ENCODE data around the gene NUSAP1.
"Not testable (repeated sequence)": the region's sequence is repeated elsewhere in the genome, so short reads cannot be mapped to it uniquely, and the experiment has no call there.

Gene NUSAP1

DNA sequence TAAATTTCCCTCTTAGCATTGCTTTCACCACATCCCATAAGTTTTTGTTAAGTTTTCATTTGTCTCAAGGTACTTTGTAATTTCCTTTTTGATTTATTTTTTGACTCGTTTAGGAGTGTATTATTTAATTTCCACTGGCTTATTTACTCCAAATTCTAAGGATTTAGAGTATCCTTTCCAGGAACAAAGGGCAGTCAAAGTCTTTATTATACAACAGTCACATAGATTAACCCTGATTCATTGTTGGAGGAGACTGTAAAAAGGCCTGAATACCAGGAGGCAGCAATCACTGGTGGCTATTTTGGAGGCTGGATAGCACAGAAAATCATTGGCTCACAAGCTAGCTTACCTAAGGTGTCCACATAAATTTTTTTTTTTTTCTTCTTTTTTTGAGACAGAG, 40.2 kb upstream of the NUSAP1 start:
- no peak for ATAC-seq
- TF ChIP-seq ISL1 (CRISPR knock-in tag; IDR thresholded peaks at IDR 0.05) (no peak), TCF4 (CRISPR knock-in tag; IDR thresholded peaks at IDR 0.05; ENCODE audit: borderline replicate concordance) (no peak), CSDC2 (CRISPR knock-in tag; IDR thresholded peaks at IDR 0.05) (no peak), OSR1 (CRISPR knock-in tag; IDR thresholded peaks at IDR 0.05) (no peak), ESRRG (CRISPR knock-in tag; IDR thresholded peaks at IDR 0.05) (no peak), BACH2 (CRISPR knock-in tag; IDR thresholded peaks at IDR 0.05; ENCODE audit: borderline replicate concordance) (no peak), ZNF70 (CRISPR knock-in tag; IDR thresholded peaks at IDR 0.05) (no peak), ZC3H10 (CRISPR knock-in tag; IDR thresholded peaks at IDR 0.05) (no peak), ARNTL (CRISPR knock-in tag; IDR thresholded peaks at IDR 0.05; ENCODE audit: borderline replicate concordance, low read depth) (no peak), TOX (CRISPR knock-in tag; IDR thresholded peaks at IDR 0.05; ENCODE audit: borderline replicate concordance) (no peak), ZNF8 (CRISPR knock-in tag; IDR thresholded peaks at IDR 0.05) (no peak), GLIS3 (CRISPR knock-in tag; IDR thresholded peaks at IDR 0.05) (no peak), ZFP3 (CRISPR knock-in tag; IDR thresholded peaks at IDR 0.05) (no peak)
- TF ChIP-seq, protein P1, sequence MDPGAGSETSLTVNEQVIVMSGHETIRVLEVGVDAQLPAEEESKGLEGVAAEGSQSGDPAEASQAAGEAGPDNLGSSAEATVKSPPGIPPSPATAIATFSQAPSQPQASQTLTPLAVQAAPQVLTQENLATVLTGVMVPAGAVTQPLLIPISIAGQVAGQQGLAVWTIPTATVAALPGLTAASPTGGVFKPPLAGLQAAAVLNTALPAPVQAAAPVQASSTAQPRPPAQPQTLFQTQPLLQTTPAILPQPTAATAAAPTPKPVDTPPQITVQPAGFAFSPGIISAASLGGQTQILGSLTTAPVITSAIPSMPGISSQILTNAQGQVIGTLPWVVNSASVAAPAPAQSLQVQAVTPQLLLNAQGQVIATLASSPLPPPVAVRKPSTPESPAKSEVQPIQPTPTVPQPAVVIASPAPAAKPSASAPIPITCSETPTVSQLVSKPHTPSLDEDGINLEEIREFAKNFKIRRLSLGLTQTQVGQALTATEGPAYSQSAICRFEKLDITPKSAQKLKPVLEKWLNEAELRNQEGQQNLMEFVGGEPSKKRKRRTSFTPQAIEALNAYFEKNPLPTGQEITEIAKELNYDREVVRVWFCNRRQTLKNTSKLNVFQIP (CRISPR knock-in tag; IDR thresholded peaks at IDR 0.05; ENCODE audit: borderline replicate concordance, low read depth) = no peak
- TF ChIP-seq, protein P2, sequence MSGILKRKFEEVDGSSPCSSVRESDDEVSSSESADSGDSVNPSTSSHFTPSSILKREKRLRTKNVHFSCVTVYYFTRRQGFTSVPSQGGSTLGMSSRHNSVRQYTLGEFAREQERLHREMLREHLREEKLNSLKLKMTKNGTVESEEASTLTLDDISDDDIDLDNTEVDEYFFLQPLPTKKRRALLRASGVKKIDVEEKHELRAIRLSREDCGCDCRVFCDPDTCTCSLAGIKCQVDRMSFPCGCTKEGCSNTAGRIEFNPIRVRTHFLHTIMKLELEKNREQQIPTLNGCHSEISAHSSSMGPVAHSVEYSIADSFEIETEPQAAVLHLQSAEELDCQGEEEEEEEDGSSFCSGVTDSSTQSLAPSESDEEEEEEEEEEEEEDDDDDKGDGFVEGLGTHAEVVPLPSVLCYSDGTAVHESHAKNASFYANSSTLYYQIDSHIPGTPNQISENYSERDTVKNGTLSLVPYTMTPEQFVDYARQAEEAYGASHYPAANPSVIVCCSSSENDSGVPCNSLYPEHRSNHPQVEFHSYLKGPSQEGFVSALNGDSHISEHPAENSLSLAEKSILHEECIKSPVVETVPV (CRISPR knock-in tag; IDR thresholded peaks at IDR 0.05) = no peak
- TF ChIP-seq, protein P3, sequence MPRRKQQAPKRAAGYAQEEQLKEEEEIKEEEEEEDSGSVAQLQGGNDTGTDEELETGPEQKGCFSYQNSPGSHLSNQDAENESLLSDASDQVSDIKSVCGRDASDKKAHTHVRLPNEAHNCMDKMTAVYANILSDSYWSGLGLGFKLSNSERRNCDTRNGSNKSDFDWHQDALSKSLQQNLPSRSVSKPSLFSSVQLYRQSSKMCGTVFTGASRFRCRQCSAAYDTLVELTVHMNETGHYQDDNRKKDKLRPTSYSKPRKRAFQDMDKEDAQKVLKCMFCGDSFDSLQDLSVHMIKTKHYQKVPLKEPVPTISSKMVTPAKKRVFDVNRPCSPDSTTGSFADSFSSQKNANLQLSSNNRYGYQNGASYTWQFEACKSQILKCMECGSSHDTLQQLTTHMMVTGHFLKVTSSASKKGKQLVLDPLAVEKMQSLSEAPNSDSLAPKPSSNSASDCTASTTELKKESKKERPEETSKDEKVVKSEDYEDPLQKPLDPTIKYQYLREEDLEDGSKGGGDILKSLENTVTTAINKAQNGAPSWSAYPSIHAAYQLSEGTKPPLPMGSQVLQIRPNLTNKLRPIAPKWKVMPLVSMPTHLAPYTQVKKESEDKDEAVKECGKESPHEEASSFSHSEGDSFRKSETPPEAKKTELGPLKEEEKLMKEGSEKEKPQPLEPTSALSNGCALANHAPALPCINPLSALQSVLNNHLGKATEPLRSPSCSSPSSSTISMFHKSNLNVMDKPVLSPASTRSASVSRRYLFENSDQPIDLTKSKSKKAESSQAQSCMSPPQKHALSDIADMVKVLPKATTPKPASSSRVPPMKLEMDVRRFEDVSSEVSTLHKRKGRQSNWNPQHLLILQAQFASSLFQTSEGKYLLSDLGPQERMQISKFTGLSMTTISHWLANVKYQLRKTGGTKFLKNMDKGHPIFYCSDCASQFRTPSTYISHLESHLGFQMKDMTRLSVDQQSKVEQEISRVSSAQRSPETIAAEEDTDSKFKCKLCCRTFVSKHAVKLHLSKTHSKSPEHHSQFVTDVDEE (CRISPR knock-in tag; IDR thresholded peaks at IDR 0.05) = no peak

DNA sequence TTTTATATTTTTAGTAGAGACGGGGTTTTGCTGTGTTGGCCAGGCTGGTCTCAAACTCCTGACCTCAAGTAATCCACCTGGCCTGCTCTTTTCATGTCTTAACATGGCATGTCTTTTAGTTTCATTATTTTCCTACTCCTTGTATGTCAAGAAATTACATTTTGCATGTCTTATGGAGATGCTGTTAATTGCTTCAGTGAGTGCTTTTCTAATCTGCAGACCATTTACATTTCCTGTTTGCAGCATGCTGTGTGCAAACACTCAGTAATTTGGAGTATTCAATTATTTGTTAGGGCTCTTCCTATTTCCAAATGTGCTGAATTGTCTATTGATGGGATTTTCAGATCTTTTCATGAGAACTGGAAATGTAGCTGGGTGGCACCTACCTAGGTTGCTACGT, 31.5 kb upstream of the NUSAP1 start:
- not testable (repeated sequence) for ATAC-seq

DNA sequence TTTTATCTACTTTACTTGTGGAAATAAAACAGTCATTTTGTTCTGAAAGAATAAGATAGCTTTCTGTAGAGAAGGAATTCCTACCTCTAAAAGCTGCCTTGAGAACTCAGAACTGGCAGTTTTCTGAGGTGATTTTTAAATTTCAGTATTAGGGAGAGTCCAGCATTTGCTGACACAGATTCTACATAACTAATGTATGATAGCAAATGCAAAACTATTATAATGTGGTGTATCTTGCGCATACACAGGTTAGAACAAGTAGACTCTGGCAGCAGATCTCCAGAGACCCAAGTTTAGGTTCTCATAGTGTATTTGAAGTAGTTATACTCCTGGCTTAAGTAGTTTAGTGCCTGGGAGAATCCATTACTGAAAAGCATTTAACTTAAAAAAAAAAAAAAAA, 31.1 kb upstream of the NUSAP1 start:
- no peak for ATAC-seq
- no peak for TF ChIP-seq ZC3H10 (CRISPR knock-in tag; IDR thresholded peaks at IDR 0.05)
- TF ChIP-seq ISL1 (CRISPR knock-in tag; IDR thresholded peaks at IDR 0.05) = no peak
- TF ChIP-seq, protein P4, sequence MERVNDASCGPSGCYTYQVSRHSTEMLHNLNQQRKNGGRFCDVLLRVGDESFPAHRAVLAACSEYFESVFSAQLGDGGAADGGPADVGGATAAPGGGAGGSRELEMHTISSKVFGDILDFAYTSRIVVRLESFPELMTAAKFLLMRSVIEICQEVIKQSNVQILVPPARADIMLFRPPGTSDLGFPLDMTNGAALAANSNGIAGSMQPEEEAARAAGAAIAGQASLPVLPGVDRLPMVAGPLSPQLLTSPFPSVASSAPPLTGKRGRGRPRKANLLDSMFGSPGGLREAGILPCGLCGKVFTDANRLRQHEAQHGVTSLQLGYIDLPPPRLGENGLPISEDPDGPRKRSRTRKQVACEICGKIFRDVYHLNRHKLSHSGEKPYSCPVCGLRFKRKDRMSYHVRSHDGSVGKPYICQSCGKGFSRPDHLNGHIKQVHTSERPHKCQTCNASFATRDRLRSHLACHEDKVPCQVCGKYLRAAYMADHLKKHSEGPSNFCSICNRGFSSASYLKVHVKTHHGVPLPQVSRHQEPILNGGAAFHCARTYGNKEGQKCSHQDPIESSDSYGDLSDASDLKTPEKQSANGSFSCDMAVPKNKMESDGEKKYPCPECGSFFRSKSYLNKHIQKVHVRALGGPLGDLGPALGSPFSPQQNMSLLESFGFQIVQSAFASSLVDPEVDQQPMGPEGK (CRISPR knock-in tag; IDR thresholded peaks at IDR 0.05; ENCODE audit: borderline replicate concordance) = no peak
- TF ChIP-seq OSR1 (CRISPR knock-in tag; IDR thresholded peaks at IDR 0.05) = no peak
- TF ChIP-seq, protein P5, sequence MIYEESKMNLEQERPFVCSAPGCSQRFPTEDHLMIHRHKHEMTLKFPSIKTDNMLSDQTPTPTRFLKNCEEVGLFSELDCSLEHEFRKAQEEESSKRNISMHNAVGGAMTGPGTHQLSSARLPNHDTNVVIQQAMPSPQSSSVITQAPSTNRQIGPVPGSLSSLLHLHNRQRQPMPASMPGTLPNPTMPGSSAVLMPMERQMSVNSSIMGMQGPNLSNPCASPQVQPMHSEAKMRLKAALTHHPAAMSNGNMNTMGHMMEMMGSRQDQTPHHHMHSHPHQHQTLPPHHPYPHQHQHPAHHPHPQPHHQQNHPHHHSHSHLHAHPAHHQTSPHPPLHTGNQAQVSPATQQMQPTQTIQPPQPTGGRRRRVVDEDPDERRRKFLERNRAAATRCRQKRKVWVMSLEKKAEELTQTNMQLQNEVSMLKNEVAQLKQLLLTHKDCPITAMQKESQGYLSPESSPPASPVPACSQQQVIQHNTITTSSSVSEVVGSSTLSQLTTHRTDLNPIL (CRISPR knock-in tag; IDR thresholded peaks at IDR 0.05; ENCODE audit: low read depth) = no peak
- TF ChIP-seq ZFP3 (CRISPR knock-in tag; IDR thresholded peaks at IDR 0.05) = no peak
- no peak for TF ChIP-seq ARNTL (CRISPR knock-in tag; IDR thresholded peaks at IDR 0.05; ENCODE audit: borderline replicate concordance, low read depth)
- TF ChIP-seq, protein P2 (CRISPR knock-in tag; IDR thresholded peaks at IDR 0.05) = no peak
- no peak for TF ChIP-seq ZNF70 (CRISPR knock-in tag; IDR thresholded peaks at IDR 0.05)
- no peak for TF ChIP-seq RARB (CRISPR knock-in tag; IDR thresholded peaks at IDR 0.05)
- no peak for TF ChIP-seq ZNF8 (CRISPR knock-in tag; IDR thresholded peaks at IDR 0.05)
- TF ChIP-seq CSDC2 (CRISPR knock-in tag; IDR thresholded peaks at IDR 0.05) = no peak

Data from SK-N-SH treated with all-trans-retinoic acid at 6 μM for 48 hours (cell line).